HG02884 (cell line): ENCODE results near the gene IRAK1.

Experiments
- ATAC-seq: cut with Tn5 transposase; IDR thresholded peaks from one replicate; pipeline ENCODE4 v1.9.1; 2021; ENCODE audit warnings: mild to moderate bottlenecking, moderate library complexity; ENCODE audit not compliant: unreplicated experiment

The IRAK1 gene

GRCh38 chrX:154040863-154041262 is 21.2 kb upstream of the IRAK1 start:
- no peak for ATAC-seq

- no peak for ATAC-seq
Observed at GRCh38 chrX:154040307-154040756, 20.6 kb upstream of the IRAK1 start.

- no peak for ATAC-seq
Observed at GRCh38 chrX:154039577-154039976, 19.9 kb upstream of the IRAK1 start.

GRCh38 chrX:154038656-154039055 is 19.0 kb upstream of the IRAK1 start:
- ATAC-seq, result no peak

GRCh38 chrX:154037754-154038153 is 18.1 kb upstream of the IRAK1 start:
- ATAC-seq, result no peak

GRCh38 chrX:154036513-154036912 is 16.8 kb upstream of the IRAK1 start:
- ATAC-seq, result no peak

- no peak for ATAC-seq
Observed at GRCh38 chrX:154033848-154034247, 14.1 kb upstream of the IRAK1 start.

- ATAC-seq, result no peak
Observed at GRCh38 chrX:154032653-154033052, 13.0 kb upstream of the IRAK1 start.

GRCh38 chrX:154032160-154032559 is 12.5 kb upstream of the IRAK1 start:
- ATAC-seq, result no peak

- no peak for ATAC-seq
Observed at GRCh38 chrX:154030715-154031305, 11.1 kb upstream of the IRAK1 start.

GRCh38 chrX:154030266-154030665 is 10.6 kb upstream of the IRAK1 start:
- ATAC-seq, result no peak

- ATAC-seq, result no peak
Observed at GRCh38 chrX:154029439-154029838, 9.7 kb upstream of the IRAK1 start.

GRCh38 chrX:154028502-154029184 is 8.9 kb upstream of the IRAK1 start:
- ATAC-seq, result no peak

- ATAC-seq, result no peak
Observed at GRCh38 chrX:154027986-154028385, 8.3 kb upstream of the IRAK1 start.

GRCh38 chrX:154027022-154027402 is 7.3 kb upstream of the IRAK1 start:
- ATAC-seq, result no peak

- no peak for ATAC-seq
Observed at GRCh38 chrX:154026136-154027021, 6.7 kb upstream of the IRAK1 start.

- ATAC-seq, result no peak
Observed at GRCh38 chrX:154025230-154025629, 5.5 kb upstream of the IRAK1 start.

- ATAC-seq, result no peak
Observed at GRCh38 chrX:154024271-154024670, 4.6 kb upstream of the IRAK1 start.

GRCh38 chrX:154023276-154024000 is 3.7 kb upstream of the IRAK1 start:
- no peak for ATAC-seq

- ATAC-seq, result no peak
Observed at GRCh38 chrX:154022108-154022507, 2.4 kb upstream of the IRAK1 start.

GRCh38 chrX:154021131-154021611 is 1.5 kb upstream of the IRAK1 start:
- no peak for ATAC-seq
